ENCODE data around the gene CDC123. TPM values are rescaled to one million over a fixed set of nuclear protein-coding genes. Genes with fewer than 3 reads are reported as not detected.

The CDC123 gene
- total RNA-seq, 1 donor from 2014 or later = 76.0 TPM

GRCh38 chr10:12196531-12197211 lies 683 bp downstream of the CDC123 start:
- Mint-ChIP-seq H3K4me3 (ENCODE audit: unreplicated experiment) (peak overlapping the region; percentile 99), H3K36me3 (ENCODE audit: unreplicated experiment) (no peaks in the 10 kb centered on the region), H3K27me3 (ENCODE audit: unreplicated experiment) (peaks cover 6% of the 10 kb centered on the region)

GRCh38 chr10:12198156-12198555 lies 2.2 kb downstream of the CDC123 start:
- H3K9me3 Mint-ChIP-seq (ENCODE audit: unreplicated experiment) = peaks cover 12% of the 10 kb centered on the region
- no peak overlapping the region for H3K27ac Mint-ChIP-seq (ENCODE audit: unreplicated experiment)

More at GRCh38 chr10:12196531-12197211, 683 bp downstream of the CDC123 start:
- no peak for DNase-seq
- Mint-ChIP-seq H3K4me1 (ENCODE audit: low read depth, unreplicated experiment) (peaks cover 11% of the 10 kb centered on the region), H3K9me3 (ENCODE audit: unreplicated experiment) (peaks cover 12% of the 10 kb centered on the region), H3K27ac (ENCODE audit: unreplicated experiment) (peak overlapping the region; percentile 99)
- no peak for TF ChIP-seq CTCF (IDR thresholded peaks at IDR 0.05; ENCODE audit: partially characterized antibody, unreplicated experiment)

GRCh38 chr10:12200850-12201249 lies 4.9 kb downstream of the CDC123 start:
- no peak for DNase-seq
- no peak for TF ChIP-seq CTCF (IDR thresholded peaks at IDR 0.05; ENCODE audit: partially characterized antibody, unreplicated experiment)
- Mint-ChIP-seq H3K27ac (ENCODE audit: unreplicated experiment) (no peak overlapping the region), H3K4me3 (ENCODE audit: unreplicated experiment) (no peak overlapping the region), H3K9me3 (ENCODE audit: unreplicated experiment) (peaks cover 5% of the 10 kb centered on the region), H3K36me3 (ENCODE audit: unreplicated experiment) (peaks cover 5% of the 10 kb centered on the region), H3K4me1 (ENCODE audit: low read depth, unreplicated experiment) (peaks cover 3% of the 10 kb centered on the region), H3K27me3 (ENCODE audit: unreplicated experiment) (peaks cover 2% of the 10 kb centered on the region)

More at GRCh38 chr10:12198156-12198555, 2.2 kb downstream of the CDC123 start:
- no peak for TF ChIP-seq CTCF (IDR thresholded peaks at IDR 0.05; ENCODE audit: partially characterized antibody, unreplicated experiment)
- no peaks in the 10 kb centered on the region for H3K36me3 Mint-ChIP-seq (ENCODE audit: unreplicated experiment)
- no peak for DNase-seq
- H3K4me3 Mint-ChIP-seq (ENCODE audit: unreplicated experiment) = no peak overlapping the region
- H3K4me1 Mint-ChIP-seq (ENCODE audit: low read depth, unreplicated experiment) = peaks cover 8% of the 10 kb centered on the region
- peaks cover 6% of the 10 kb centered on the region for H3K27me3 Mint-ChIP-seq (ENCODE audit: unreplicated experiment)

GRCh38 chr10:12201543-12201942 lies 5.6 kb downstream of the CDC123 start:
- no peak for TF ChIP-seq CTCF (IDR thresholded peaks at IDR 0.05; ENCODE audit: partially characterized antibody, unreplicated experiment)
- no peak for DNase-seq
- H3K27ac Mint-ChIP-seq (ENCODE audit: unreplicated experiment) = no peak overlapping the region
- H3K27me3 Mint-ChIP-seq (ENCODE audit: unreplicated experiment) = no peaks in the 10 kb centered on the region
- H3K4me3 Mint-ChIP-seq (ENCODE audit: unreplicated experiment) = no peak overlapping the region
- H3K4me1 Mint-ChIP-seq (ENCODE audit: low read depth, unreplicated experiment) = peaks cover 2% of the 10 kb centered on the region
- peaks cover 3% of the 10 kb centered on the region for H3K9me3 Mint-ChIP-seq (ENCODE audit: unreplicated experiment)
- H3K36me3 Mint-ChIP-seq (ENCODE audit: unreplicated experiment) = peaks cover 9% of the 10 kb centered on the region

GRCh38 chr10:12202226-12202625 lies 6.2 kb downstream of the CDC123 start:
- Mint-ChIP-seq H3K27me3 (ENCODE audit: unreplicated experiment) (no peaks in the 10 kb centered on the region), H3K4me3 (ENCODE audit: unreplicated experiment) (no peak overlapping the region), H3K9me3 (ENCODE audit: unreplicated experiment) (no peaks in the 10 kb centered on the region), H3K4me1 (ENCODE audit: low read depth, unreplicated experiment) (no peaks in the 10 kb centered on the region), H3K36me3 (ENCODE audit: unreplicated experiment) (peaks cover 9% of the 10 kb centered on the region), H3K27ac (ENCODE audit: unreplicated experiment) (no peak overlapping the region)
- no peak for TF ChIP-seq CTCF (IDR thresholded peaks at IDR 0.05; ENCODE audit: partially characterized antibody, unreplicated experiment)
- no peak for DNase-seq
